Measurements from ENCODE around the gene C3orf20. TPM values are rescaled to one million over a fixed set of nuclear protein-coding genes. Genes with fewer than 3 reads are reported as not detected.

C3orf20 gene
- total RNA-seq, 4 donors from 2014 or later, result 0.07 to 0.73 TPM; not detected in 2

- TF ChIP-seq POLR2A (IDR thresholded peaks at IDR 0.05) (no peak), CTCF (IDR thresholded peaks at IDR 0.05) (no peak)
- DNase-seq, result peak in 1 of 2 donors; percentile 6
- Histone ChIP-seq H3K27me3 (no peaks in the 10 kb centered on the region), H3K36me3 (no peaks in the 10 kb centered on the region), H3K27ac (no peak overlapping the region), H3K4me1 (no peaks in the 10 kb centered on the region), H3K9me3 (no peaks in the 10 kb centered on the region), H3K4me3 (no peak overlapping the region)
- intact Hi-C loops (cut with DNase I; ENCODE audit: low total_unique reads), result no loop called here
These were observed 127.4 kb downstream of the C3orf20 start for GRCh38 chr3:14802381-14802731.

- intact Hi-C loops (cut with DNase I; ENCODE audit: low total_unique reads), result no loop called here
- no peaks in the 10 kb centered on the region for H3K27me3 ChIP-seq
- TF ChIP-seq CTCF (IDR thresholded peaks at IDR 0.05) (no peak), POLR2A (IDR thresholded peaks at IDR 0.05) (no peak)
- H3K4me3 ChIP-seq, result no peak overlapping the region
- DNase-seq, result peak in 1 of 2 donors; percentile 41
- H3K36me3 ChIP-seq, result no peaks in the 10 kb centered on the region
- H3K27ac ChIP-seq, result peak overlapping the region; percentile 45 to 49
- no peaks in the 10 kb centered on the region for H3K4me1 ChIP-seq
- no peaks in the 10 kb centered on the region for H3K9me3 ChIP-seq
These were observed 128.4 kb downstream of the C3orf20 start for GRCh38 chr3:14803101-14803980.

GRCh38 chr3:14803981-14804834, 129.3 kb downstream of the C3orf20 start:
- H3K36me3 ChIP-seq, result no peaks in the 10 kb centered on the region
- DNase-seq, result no peak
- no peak overlapping the region for H3K4me3 ChIP-seq
- peak overlapping the region; percentile 45 to 49 for H3K27ac ChIP-seq
- no peaks in the 10 kb centered on the region for H3K9me3 ChIP-seq
- no peaks in the 10 kb centered on the region for H3K4me1 ChIP-seq
- no peak for TF ChIP-seq CTCF (IDR thresholded peaks at IDR 0.05)
- TF ChIP-seq POLR2A (IDR thresholded peaks at IDR 0.05), result no peak
- no peaks in the 10 kb centered on the region for H3K27me3 ChIP-seq
- intact Hi-C loops (cut with DNase I; ENCODE audit: low total_unique reads), result no loop called here

- no peaks in the 10 kb centered on the region for H3K9me3 ChIP-seq
- no peak for TF ChIP-seq CTCF (IDR thresholded peaks at IDR 0.05)
- TF ChIP-seq POLR2A (IDR thresholded peaks at IDR 0.05), result no peak
- H3K4me1 ChIP-seq, result no peaks in the 10 kb centered on the region
- H3K4me3 ChIP-seq, result no peak overlapping the region
- H3K27me3 ChIP-seq, result no peaks in the 10 kb centered on the region
- intact Hi-C loops (cut with DNase I; ENCODE audit: low total_unique reads), result no loop called here
- DNase-seq, result no peak
- peak overlapping the region in 1 of 2 donors; percentile 25 for H3K27ac ChIP-seq
- no peaks in the 10 kb centered on the region for H3K36me3 ChIP-seq
These were observed 130.2 kb downstream of the C3orf20 start for GRCh38 chr3:14804835-14805780.
